T-helper 2 cell treated with Interferon-gamma antibody and Interleukin-4, amounts not matched to agents 100 ng/mL and 5 ng/mL, for 36 hours (primary cell): ENCODE results near the gene NAPEPLD. TPM values are rescaled to one million over a fixed set of nuclear protein-coding genes. Genes with fewer than 3 reads are reported as not detected.
"Not testable (repeated sequence)": the region's sequence is repeated elsewhere in the genome, so short reads cannot be mapped to it uniquely, and the experiment has no call there.

Source experiments
- intact Hi-C: fragments of 100-400 bp; cut with micrococcal nuclease; formaldehyde crosslinking; loops from one replicate; pipeline ENCODE4 v1.15.1; 2023
- total RNA-seq: library from RNA; stranded (reverse); gene quantifications from 2 replicates; pipeline ENCODE4 v1.2.3, GENCODE V29; 2022

NAPEPLD gene
- total RNA-seq, 1 donor from 2014 or later: 13.2 TPM

DNA sequence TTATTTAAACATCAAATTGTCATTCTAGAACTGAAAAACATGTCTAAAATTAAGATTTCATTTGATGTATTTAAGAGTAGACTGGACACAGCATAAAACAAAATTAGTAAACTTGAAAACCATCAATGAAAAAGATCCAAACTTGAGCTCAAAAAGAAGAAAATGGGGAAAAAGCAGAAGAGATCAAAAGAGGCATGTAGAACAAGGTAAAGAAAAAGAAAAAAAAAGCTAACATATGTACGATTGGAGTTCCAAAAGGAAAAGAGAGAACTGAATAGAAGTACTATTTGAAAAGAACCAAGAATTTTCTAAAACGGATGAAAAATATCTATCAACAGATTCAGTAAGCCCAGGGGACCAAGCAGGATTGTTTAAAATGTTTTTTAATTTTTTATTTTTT is 77.9 kb downstream of the NAPEPLD start:
- intact Hi-C loops: loop anchor here (10.0 kb wide), 1 partner anchor 224 kb away; the partner anchor contains the start of gene PMPCB

- intact Hi-C loops: no loop called here
Observed at GRCh38 chr7:103068414-103069403, 80.2 kb downstream of the NAPEPLD start.

- intact Hi-C loops: no loop called here
Observed at GRCh38 chr7:103065667-103066066, 83.2 kb downstream of the NAPEPLD start.

GRCh38 chr7:103063895-103064294 is 85.0 kb downstream of the NAPEPLD start:
- intact Hi-C loops: loop anchor here (5.0 kb wide), 1 partner anchor 307 kb away; no protein-coding TSS in a partner anchor

GRCh38 chr7:103059471-103059870 is 89.4 kb downstream of the NAPEPLD start:
- intact Hi-C loops: no loop called here

- intact Hi-C loops: no loop called here
Observed at GRCh38 chr7:103058122-103058521, 90.8 kb downstream of the NAPEPLD start.

- intact Hi-C loops: not testable (repeated sequence)
Observed at GRCh38 chr7:103056006-103056405, 92.9 kb downstream of the NAPEPLD start.

DNA sequence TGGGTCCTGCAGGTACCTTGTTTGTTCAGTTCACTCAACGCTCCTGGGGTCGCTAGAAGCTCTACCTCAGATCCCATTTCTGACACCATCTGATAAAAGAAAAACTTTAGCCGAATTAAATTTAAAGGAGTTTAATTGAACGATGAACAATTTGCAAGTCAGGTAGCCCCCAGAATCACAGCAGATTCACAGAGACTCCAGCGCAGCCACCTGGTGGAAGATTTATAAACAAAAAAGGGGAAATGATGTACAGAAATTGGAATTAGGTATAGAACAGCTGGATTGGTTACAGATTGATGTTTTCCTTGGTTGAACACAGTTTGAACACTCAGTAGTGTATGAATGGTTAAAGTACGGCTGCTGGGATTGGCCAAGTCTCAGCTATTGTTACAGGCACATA is 97.4 kb downstream of the NAPEPLD start:
- intact Hi-C loops: no loop called here

Other genes with a start within 250 kb of the NAPEPLD start
- 0.16 and 0.18 TPM in 2 replicates for gene LRRC17, start 236.1 kb downstream of the NAPEPLD start, total RNA-seq
- gene FBXL13, start 74.3 kb downstream of the NAPEPLD start, total RNA-seq: not detected in 2 replicates
- 33.8 and 37.9 TPM in 2 replicates for gene ARMC10, start 74.0 kb downstream of the NAPEPLD start, total RNA-seq
- gene PMPCB, start 148.3 kb upstream of the NAPEPLD start, total RNA-seq: 57.6 and 59.4 TPM in 2 replicates
- gene DNAJC2, start 195.7 kb upstream of the NAPEPLD start, total RNA-seq: 34.5 and 35.4 TPM in 2 replicates
- 162 and 166 TPM in 2 replicates for gene PSMC2, start 198.5 kb upstream of the NAPEPLD start, total RNA-seq